IPS-18a (cell line): ENCODE measurements around the gene CDX2.

ENCODE experiments used
- H3K27ac ChIP-seq: one replicate; pipeline ENCODE4 v1.5.1; 2013; ENCODE audit warnings: low read length
- H3K27me3 ChIP-seq: one replicate; pipeline ENCODE4 v1.6.1; 2013; ENCODE audit warnings: mild to moderate bottlenecking, low read length; ENCODE audit not compliant: control insufficient read depth, insufficient read depth
- H3K36me3 ChIP-seq: one replicate; pipeline ENCODE4 v1.6.1; 2013; ENCODE audit warnings: low read depth, low read length; ENCODE audit not compliant: control insufficient read depth
- H3K4me1 ChIP-seq: one replicate; pipeline ENCODE4 v1.6.1; 2013; ENCODE audit warnings: low read depth, low read length; ENCODE audit not compliant: control insufficient read depth
- H3K4me3 ChIP-seq: one replicate; pipeline ENCODE4 v1.5.1; 2013; ENCODE audit warnings: low read length
- H3K9ac ChIP-seq: one replicate; pipeline ENCODE4 v1.6.1; 2013; ENCODE audit warnings: mild to moderate bottlenecking, low read length, moderate library complexity
- H3K9me3 ChIP-seq: one replicate; pipeline ENCODE4 v1.6.1; 2013; ENCODE audit warnings: low read depth, low read length; ENCODE audit not compliant: control insufficient read depth

The CDX2 gene

DNA sequence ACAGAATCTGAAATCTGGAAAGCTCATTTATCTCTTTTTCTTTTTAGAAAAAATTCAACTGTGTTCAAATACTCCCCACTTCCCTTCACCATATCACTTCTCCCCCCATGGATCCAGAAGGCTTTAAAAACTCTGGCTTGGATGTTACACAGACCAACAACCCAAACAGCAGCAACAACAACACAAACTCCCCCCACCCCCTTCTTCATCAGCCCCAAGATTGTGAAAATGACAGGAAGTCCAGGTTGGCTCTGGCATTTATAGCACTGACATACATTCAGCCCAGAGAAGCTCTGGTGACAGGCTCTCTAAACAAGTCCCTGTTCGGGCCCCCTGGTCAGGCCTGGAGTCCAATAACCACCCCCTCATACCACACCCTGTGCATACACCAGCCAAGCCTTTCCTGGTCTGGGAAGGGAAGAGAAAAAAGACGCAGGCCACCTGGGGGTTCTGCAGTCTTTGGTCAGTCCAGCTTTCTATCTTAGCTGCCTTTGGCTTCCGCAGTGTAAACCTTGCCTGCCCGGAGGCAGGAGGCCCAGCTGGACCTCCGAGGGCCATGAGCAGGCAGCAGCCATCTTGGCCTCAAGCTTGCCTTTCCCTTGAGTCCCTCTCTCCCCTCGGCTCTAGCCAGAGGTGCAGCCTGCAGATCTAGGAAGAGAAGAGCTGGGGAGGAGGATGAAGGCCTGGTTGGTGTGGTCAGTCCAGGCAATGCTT, 6.8 kb downstream of the CDX2 start:
- H3K27me3 ChIP-seq: peaks cover 100% of the 10 kb centered on the region
- H3K4me3 ChIP-seq: peak overlapping the region; percentile 41
- H3K4me1 ChIP-seq: peaks cover 27% of the 10 kb centered on the region

DNA sequence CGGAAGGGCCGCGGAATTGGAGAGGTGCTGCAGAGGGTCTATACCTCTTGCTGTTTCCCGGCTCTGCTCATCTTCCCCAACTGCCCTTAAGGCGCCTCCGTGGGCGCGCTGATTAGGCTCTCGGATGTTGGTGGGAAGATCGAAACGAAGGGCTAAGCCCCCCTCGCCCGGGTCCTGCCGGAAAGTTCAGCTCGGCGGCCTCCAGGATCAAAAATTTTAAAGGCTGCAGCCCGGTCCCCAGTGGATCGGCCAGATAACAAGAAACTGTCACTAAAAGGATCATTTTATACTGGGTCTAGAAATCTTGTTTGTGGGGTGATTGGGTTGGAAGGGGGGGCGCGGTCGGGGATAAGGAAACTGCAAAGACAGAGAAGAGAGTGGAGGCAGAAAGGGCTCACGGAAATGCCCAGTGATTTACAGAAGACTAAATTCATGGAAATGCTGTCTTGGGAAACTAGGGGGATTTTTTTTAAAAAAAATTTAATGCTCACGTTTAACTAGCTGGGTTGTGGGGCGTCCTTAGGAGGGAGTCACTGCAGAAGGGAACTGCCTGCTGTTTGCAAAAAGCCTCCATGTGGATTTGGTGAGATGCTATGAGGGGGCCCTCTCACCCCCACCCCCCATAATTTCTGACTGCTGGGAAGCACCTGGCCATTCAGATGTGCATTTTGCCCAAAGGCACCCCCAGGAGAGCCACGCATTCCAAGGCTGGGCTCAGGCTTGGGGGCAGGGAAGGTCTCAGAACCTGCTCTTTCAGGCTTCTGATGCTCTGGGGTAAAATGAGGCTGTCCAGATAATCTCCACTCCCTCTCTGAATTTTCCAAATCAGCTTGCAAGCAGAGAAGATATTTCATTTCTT, 7.7 kb downstream of the CDX2 start:
- H3K27me3 ChIP-seq: peaks cover 100% of the 10 kb centered on the region
- H3K27ac ChIP-seq: no peak overlapping the region
- peak overlapping the region; percentile 41 for H3K4me3 ChIP-seq
- H3K9ac ChIP-seq: no peak overlapping the region
- no peaks in the 10 kb centered on the region for H3K36me3 ChIP-seq
- H3K4me1 ChIP-seq: peaks cover 27% of the 10 kb centered on the region
- H3K9me3 ChIP-seq: no peaks in the 10 kb centered on the region

More for the DNA sequence above, 6.8 kb downstream of the CDX2 start:
- Histone ChIP-seq H3K36me3 (no peaks in the 10 kb centered on the region), H3K9me3 (no peaks in the 10 kb centered on the region), H3K27ac (no peak overlapping the region), H3K9ac (no peak overlapping the region)

DNA sequence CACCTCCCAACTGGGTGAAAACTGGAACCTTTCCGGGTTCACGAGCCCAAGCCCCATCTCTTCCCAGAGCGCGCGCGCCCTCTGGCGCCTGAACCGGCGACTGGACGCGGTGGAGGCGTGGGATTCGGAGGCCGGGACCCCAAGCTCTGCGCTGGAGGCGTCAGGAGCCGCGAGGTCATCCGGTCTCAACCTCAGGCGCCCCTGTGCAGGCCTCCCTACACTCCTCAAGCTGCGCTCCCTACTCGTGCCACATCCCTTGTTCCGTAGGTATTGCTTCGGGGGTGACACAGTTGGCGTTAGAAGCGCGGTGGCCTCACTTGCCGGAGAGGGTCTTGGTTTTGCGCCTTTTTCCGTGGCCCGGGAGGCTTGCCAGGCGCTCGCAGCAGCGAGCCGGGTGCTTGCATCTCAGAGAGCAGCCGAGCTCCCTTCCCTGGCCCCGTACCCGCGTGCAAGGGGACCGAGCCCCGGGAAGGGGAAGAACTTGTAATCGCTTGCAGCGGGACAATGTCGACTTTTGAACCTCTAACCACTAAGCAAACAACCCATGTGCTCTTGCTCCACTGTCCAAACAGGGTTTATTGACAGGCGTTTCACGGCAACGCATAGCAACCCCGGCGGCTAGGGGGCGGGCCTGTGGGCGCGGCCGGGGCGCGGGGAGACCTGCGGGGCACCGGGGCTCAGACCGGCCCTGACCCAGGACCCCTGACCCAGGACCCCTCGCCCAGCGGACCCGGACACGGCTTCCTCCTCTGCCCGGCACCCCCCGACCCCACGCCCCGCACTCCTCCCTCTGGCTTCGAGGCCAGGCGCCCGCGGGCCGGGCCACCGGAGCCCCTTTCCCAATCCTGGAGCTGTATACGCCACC, 8.5 kb downstream of the CDX2 start:
- Histone ChIP-seq H3K4me3 (peak overlapping the region; percentile 41), H3K27ac (no peak overlapping the region), H3K9ac (peak overlapping the region; percentile 36), H3K4me1 (peaks cover 26% of the 10 kb centered on the region), H3K36me3 (no peaks in the 10 kb centered on the region), H3K27me3 (peaks cover 100% of the 10 kb centered on the region), H3K9me3 (no peaks in the 10 kb centered on the region)

DNA sequence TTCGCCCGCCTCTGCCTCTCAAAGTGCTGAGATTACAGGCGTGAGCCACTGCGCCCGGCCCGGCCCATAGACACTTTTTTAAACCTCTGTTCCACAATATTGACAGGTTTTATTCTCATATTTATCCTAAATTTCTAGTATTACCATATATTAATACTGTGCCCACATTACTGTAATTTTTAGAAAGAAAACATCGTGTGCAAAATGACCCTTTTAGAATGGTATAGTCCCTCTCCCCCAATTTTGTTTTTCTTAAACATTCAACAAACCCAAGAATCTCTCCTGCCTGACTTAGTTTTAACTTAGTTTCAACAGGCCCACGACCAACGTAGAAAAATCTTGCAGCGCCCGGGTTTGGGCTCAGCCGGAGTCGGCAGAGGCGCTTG, 9.1 kb downstream of the CDX2 start:
- H3K27me3 ChIP-seq: peaks cover 100% of the 10 kb centered on the region
- H3K4me3 ChIP-seq: no peak overlapping the region
- peaks cover 21% of the 10 kb centered on the region for H3K4me1 ChIP-seq
- H3K36me3 ChIP-seq: no peaks in the 10 kb centered on the region
- H3K9me3 ChIP-seq: no peaks in the 10 kb centered on the region
- no peak overlapping the region for H3K27ac ChIP-seq
- no peak overlapping the region for H3K9ac ChIP-seq

DNA sequence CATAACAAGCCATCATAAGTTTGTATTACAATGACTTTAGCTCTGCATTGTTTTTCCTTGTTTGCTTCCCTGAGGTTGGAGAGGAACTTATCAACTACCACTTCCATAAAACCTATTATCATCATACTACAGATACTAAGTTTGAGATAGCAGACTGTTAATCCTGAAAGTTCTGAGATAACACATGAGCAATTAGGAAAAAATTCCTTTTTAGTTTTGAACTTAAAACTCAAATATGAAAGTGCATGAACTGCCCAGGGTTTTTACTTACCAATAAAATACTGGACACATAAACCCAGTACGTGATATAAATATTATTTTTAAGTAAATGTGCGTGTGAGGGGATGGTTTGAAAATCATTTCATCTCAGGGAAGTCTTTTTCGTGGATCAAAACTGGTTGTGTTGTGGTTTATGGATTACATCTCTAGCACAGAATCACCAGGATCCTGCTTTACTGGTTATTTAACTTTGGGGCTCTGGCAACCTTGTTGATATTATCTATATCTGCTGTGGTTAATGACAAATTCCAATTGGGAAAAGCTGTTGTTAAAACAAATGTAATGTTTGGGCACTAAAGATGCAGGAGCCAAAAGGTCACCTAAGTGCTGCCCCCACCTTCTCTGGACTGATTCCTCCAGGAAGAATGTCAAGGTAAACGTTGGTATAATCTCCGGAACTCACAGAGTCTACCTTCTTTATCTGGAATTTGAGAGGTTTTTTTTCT, 12.4 kb downstream of the CDX2 start:
- H3K4me3 ChIP-seq: no peak overlapping the region
- no peak overlapping the region for H3K27ac ChIP-seq
- no peaks in the 10 kb centered on the region for H3K9me3 ChIP-seq
- no peak overlapping the region for H3K9ac ChIP-seq
- H3K36me3 ChIP-seq: no peaks in the 10 kb centered on the region
- H3K27me3 ChIP-seq: peaks cover 100% of the 10 kb centered on the region
- H3K4me1 ChIP-seq: peaks cover 9% of the 10 kb centered on the region

DNA sequence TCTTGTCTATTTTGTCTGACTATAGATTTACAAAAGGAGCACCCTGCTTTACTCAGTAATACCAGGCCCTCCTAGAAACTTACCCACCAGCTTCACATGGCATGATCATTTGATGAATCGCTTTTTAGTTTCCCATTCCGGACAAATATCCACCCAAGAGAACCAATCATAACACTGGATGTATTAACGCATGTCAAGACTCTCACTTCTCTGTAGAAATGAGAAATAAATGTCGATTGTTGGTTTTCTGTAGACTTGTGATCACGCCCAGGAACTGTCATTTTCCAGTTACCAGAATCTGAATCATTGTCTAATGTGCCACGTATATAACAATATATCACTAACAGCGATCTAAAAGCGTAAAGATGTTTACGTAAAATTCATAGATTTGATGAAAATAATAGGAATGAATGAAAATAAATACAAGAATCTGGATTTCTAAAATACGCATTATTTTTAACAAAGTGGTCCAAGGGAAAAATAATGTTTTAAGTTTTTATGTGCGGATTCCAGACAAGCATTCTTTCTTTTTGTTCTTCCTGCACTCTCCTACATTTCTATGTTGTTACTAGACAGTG, 14.0 kb downstream of the CDX2 start:
- Histone ChIP-seq H3K36me3 (no peaks in the 10 kb centered on the region), H3K27me3 (peaks cover 100% of the 10 kb centered on the region), H3K9me3 (no peaks in the 10 kb centered on the region), H3K9ac (no peak overlapping the region), H3K4me1 (no peaks in the 10 kb centered on the region), H3K27ac (no peak overlapping the region), H3K4me3 (no peak overlapping the region)

DNA sequence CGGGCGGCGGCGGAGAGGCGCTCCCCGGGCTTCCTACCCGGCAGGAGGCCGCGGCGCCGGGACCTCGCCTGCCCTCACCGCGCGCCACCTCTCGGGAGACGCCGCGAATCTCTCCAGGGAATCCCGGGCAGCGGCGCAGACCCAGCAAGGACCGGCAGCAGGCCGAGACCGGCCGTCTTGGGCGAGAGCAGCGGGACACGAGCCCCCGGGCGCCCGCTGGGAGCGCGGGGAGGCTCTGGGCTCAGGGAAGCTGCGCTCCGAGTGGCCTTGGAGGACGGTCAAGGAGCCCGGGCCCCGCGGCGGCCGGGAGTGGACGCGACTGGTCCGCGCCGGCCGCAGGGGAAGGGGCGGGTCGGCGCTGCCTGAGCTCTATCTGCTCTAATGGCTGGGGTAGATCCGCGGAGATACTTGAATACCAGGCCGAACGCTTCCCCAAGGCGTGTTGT, 14.7 kb downstream of the CDX2 start:
- Histone ChIP-seq H3K4me3 (peak overlapping the region; percentile 28), H3K9ac (no peak overlapping the region), H3K9me3 (no peaks in the 10 kb centered on the region), H3K4me1 (no peaks in the 10 kb centered on the region), H3K27ac (no peak overlapping the region), H3K36me3 (no peaks in the 10 kb centered on the region), H3K27me3 (peaks cover 100% of the 10 kb centered on the region)

DNA sequence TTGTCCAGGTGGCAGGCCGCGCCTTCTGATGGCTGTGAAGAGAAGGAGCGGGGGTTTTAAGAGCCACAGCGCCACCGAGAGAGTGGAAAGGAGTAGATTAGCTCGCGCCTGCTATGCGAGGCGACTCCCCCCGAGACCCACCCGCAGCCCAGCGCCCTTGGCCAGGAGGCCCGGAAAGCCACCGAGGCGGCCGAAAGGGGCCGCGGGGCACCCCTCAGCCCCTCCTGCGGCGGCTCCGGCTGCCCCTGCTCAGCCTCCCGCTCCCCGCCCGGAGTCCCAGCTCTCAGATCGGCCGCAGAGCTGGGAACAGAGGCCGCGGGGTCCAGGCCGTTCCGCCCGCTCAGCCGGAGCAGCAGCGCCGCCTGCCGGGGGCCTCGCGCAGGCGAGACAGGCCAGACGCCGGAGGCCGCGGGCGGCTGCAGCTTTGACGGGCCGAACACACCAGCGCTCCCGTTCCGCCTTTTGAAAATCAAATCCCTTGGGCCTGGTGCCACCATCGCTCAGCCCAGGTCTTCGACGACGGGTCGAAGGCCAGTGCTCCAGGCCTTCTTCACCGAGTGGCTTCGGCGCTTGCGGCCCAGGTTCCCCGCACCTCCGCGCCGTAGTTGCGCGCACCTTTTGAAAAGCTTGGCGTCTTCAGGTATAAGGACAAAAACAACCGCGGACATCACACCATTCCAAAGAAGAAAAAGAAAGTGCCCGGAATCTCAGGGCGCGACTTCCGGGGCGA, 15.3 kb downstream of the CDX2 start:
- H3K27me3 ChIP-seq: peaks cover 100% of the 10 kb centered on the region
- H3K36me3 ChIP-seq: no peaks in the 10 kb centered on the region
- no peak overlapping the region for H3K27ac ChIP-seq
- peak overlapping the region; percentile 43 for H3K4me3 ChIP-seq
- H3K4me1 ChIP-seq: no peaks in the 10 kb centered on the region
- H3K9me3 ChIP-seq: no peaks in the 10 kb centered on the region
- H3K9ac ChIP-seq: no peak overlapping the region

DNA sequence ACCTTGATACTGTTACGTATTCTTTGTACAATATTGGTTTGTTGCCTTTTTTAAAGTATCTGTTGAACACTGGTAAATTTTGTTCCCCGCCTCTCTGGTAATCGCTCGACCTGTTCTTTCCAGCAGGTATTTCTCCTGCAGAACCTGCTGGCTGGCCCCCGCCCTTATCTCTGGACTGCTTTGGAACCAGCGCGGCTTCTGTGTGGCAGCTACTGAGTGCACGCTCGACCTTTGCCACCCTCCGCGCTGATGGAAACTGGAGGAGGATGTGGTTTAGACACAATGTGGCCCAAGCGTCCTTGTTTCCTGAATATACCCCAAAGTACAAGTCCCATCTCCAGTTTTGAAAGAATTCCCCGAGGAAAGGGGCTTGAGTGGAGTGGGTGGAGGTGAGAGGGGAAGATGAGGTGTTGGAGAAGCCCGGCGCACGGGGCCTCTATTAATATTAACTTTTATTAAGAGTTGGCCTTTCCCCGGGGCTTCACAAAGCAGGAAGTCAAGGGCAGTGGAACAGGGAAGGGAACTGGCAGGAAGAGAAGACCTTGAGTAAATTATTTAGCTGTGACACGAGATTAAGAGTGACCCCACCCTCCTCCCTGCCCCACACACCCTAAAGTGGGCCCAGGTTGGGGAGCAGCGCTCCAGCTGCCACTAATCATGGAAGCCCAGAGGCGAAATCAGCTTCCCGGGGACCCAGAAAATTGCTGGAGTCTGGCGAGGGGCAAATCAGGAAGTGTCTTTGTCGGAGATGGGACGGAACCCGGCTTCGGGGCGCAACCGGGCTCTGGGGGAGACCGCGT, 16.0 kb downstream of the CDX2 start:
- H3K9me3 ChIP-seq: no peaks in the 10 kb centered on the region
- H3K9ac ChIP-seq: no peak overlapping the region
- no peak overlapping the region for H3K27ac ChIP-seq
- no peaks in the 10 kb centered on the region for H3K4me1 ChIP-seq
- no peaks in the 10 kb centered on the region for H3K36me3 ChIP-seq
- peak overlapping the region; percentile 43 for H3K4me3 ChIP-seq
- H3K27me3 ChIP-seq: peaks cover 93% of the 10 kb centered on the region

DNA sequence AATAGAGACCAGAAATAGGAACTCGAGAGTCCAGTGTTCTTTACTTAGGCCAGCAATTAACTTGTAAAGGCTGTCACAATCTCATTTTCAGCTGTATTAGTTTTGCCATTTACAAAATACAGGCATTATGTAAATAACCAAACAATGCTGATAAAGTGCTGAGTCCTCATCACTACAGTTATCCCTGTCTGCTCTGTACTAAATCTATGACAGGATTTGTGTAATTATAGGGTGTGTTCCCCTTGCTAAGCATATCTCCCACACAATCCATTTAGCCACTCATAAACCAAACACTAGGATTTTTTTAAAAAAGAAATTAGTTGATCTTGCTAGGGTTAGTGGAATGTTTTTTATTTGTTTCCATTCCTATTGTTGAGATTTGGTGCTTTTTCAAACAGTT, 26.1 kb downstream of the CDX2 start:
- H3K27ac ChIP-seq: no peak overlapping the region
- H3K27me3 ChIP-seq: peaks cover 43% of the 10 kb centered on the region
- no peak overlapping the region for H3K9ac ChIP-seq
- H3K36me3 ChIP-seq: no peaks in the 10 kb centered on the region
- H3K9me3 ChIP-seq: no peaks in the 10 kb centered on the region
- no peaks in the 10 kb centered on the region for H3K4me1 ChIP-seq
- H3K4me3 ChIP-seq: no peak overlapping the region
